Measurements from ENCODE around the gene LPCAT2. TPM values are rescaled to one million over a fixed set of nuclear protein-coding genes. Genes with fewer than 3 reads are reported as not detected.

Gene LPCAT2
- total RNA-seq, 2 experiments from 2014 or later, result not detected

DNA sequence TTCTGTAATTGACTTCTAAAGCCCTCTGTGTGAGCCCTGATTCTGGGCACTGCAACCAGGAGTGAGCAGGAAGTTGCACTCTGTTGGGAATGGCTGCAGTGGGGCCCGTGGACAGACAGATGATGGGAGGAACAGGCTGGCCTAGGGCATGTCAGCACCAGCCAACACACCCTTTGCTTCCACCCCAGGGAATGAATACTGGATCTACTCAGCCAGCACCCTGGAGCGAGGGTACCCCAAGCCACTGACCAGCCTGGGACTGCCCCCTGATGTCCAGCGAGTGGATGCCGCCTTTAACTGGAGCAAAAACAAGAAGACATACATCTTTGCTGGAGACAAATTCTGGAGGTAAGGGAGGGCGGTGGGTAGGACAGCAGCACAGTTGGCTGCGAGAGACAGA, 10.8 kb upstream of the LPCAT2 start:
- no peaks in the 10 kb centered on the region for H3K4me1 ChIP-seq (ENCODE audit: insufficient read depth, low read length, poor library complexity, severe bottlenecking)
- CTCF ChIA-PET (ENCODE audit: unreplicated experiment), result no interaction called here
- POLR2A ChIA-PET, result no interaction called here
- H3K27ac ChIP-seq (ENCODE audit: low read depth, low read length, poor library complexity, severe bottlenecking), result no peak overlapping the region
- no peaks in the 10 kb centered on the region for H3K79me2 ChIP-seq (ENCODE audit: insufficient read depth, low read depth, low read length)
- H3K36me3 ChIP-seq (ENCODE audit: insufficient read depth, low read length), result no peaks in the 10 kb centered on the region
- intact Hi-C loops (cut with micrococcal nuclease; ENCODE audit: unreplicated experiment), result no loop called here
- TF ChIP-seq EZH2phosphoT487 (IDR thresholded peaks at IDR 0.05; ENCODE audit: borderline replicate concordance, low read depth, low read length), result no peak
- TF ChIP-seq, protein P1, sequence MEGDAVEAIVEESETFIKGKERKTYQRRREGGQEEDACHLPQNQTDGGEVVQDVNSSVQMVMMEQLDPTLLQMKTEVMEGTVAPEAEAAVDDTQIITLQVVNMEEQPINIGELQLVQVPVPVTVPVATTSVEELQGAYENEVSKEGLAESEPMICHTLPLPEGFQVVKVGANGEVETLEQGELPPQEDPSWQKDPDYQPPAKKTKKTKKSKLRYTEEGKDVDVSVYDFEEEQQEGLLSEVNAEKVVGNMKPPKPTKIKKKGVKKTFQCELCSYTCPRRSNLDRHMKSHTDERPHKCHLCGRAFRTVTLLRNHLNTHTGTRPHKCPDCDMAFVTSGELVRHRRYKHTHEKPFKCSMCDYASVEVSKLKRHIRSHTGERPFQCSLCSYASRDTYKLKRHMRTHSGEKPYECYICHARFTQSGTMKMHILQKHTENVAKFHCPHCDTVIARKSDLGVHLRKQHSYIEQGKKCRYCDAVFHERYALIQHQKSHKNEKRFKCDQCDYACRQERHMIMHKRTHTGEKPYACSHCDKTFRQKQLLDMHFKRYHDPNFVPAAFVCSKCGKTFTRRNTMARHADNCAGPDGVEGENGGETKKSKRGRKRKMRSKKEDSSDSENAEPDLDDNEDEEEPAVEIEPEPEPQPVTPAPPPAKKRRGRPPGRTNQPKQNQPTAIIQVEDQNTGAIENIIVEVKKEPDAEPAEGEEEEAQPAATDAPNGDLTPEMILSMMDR (conservative IDR thresholded peaks at IDR 0.05; ENCODE audit: low read length), result no peak
- no peaks in the 10 kb centered on the region for H3K9me2 ChIP-seq (ENCODE audit: insufficient read depth, low read length)
- H3K4me2 ChIP-seq (ENCODE audit: low read length), result no peak overlapping the region
- H2AFZ ChIP-seq (ENCODE audit: low read length), result no peak overlapping the region
- BruUV-seq (replicated peaks), result no TSS peak
- DNase-seq (ENCODE audit: low spot score), result no peak
- no peaks in the 10 kb centered on the region for H3K9me3 ChIP-seq (ENCODE audit: low read length)
- no peaks in the 10 kb centered on the region for H4K20me1 ChIP-seq (ENCODE audit: insufficient read depth, low read length)
- H3K4me3 ChIP-seq (ENCODE audit: low read depth, low read length, poor library complexity, severe bottlenecking), result no peak overlapping the region

DNA sequence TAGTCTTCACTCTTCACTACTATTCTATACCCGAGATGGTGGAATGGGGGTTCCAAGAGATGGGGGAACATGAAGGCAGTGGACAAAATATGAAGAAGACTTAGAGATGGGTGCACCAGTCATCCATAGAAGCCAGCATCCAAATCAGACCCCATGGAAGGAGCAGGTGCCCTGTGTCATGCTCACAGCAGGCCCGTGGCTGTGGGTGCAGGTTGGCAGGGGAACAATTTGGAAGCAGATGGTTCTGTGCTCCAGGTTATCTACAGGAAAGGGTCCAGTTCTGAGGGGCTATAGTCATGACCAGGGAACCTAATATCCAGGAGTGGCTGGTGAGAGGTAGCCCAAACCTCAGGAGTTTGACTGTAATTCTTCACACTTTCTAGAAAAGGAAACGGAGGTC, 9.6 kb upstream of the LPCAT2 start:
- no TSS peak for BruUV-seq (replicated peaks)
- CTCF ChIA-PET (ENCODE audit: unreplicated experiment), result no interaction called here
- intact Hi-C loops (cut with micrococcal nuclease; ENCODE audit: unreplicated experiment), result no loop called here
- H4K20me1 ChIP-seq (ENCODE audit: insufficient read depth, low read length), result no peaks in the 10 kb centered on the region
- H3K9me2 ChIP-seq (ENCODE audit: insufficient read depth, low read length), result no peaks in the 10 kb centered on the region
- POLR2A ChIA-PET, result no interaction called here
- H3K27ac ChIP-seq (ENCODE audit: low read depth, low read length, poor library complexity, severe bottlenecking), result no peak overlapping the region
- no peaks in the 10 kb centered on the region for H3K79me2 ChIP-seq (ENCODE audit: insufficient read depth, low read depth, low read length)
- H3K9me3 ChIP-seq (ENCODE audit: low read length), result no peaks in the 10 kb centered on the region
- H3K36me3 ChIP-seq (ENCODE audit: insufficient read depth, low read length), result no peaks in the 10 kb centered on the region
- TF ChIP-seq, protein P1 (conservative IDR thresholded peaks at IDR 0.05; ENCODE audit: low read length), result no peak
- no peak for TF ChIP-seq EZH2phosphoT487 (IDR thresholded peaks at IDR 0.05; ENCODE audit: borderline replicate concordance, low read depth, low read length)
- H3K4me1 ChIP-seq (ENCODE audit: insufficient read depth, low read length, poor library complexity, severe bottlenecking), result no peaks in the 10 kb centered on the region
- H2AFZ ChIP-seq (ENCODE audit: low read length), result no peak overlapping the region
- no peak for DNase-seq (ENCODE audit: low spot score)
- no peak overlapping the region for H3K4me3 ChIP-seq (ENCODE audit: low read depth, low read length, poor library complexity, severe bottlenecking)
- no peak overlapping the region for H3K4me2 ChIP-seq (ENCODE audit: low read length)

DNA sequence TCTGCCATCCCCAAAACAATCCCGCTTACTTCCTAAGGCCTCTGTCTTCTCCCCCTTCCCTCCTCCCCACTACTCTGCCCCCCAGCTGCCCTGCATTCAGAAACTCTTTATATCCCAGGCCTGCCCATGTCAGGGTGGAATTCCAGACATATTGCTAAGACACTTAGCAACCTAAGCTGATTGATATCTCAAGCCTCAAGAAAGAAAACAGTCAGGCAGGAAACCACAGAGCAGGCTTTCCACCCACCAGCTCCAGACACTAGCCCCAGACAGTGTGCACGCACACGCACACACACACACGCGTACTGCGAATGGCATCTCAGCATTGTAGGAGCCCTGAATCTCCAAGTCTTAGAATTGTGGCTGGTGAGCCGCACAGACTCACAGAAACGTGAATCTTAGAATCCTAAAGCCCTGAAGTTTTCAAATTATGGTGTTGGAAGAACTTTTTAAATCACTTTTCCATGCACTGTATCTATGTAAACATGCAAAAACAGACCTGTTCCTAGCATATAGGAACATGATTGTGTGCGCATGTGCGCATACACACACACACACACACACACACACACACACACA, 8.8 kb upstream of the LPCAT2 start:
- Histone ChIP-seq H3K9me2 (ENCODE audit: insufficient read depth, low read length) (no peaks in the 10 kb centered on the region), H3K9me3 (ENCODE audit: low read length) (no peaks in the 10 kb centered on the region), H3K36me3 (ENCODE audit: insufficient read depth, low read length) (no peaks in the 10 kb centered on the region), H3K4me1 (ENCODE audit: insufficient read depth, low read length, poor library complexity, severe bottlenecking) (no peaks in the 10 kb centered on the region), H3K4me2 (ENCODE audit: low read length) (no peak overlapping the region), H2AFZ (ENCODE audit: low read length) (no peak overlapping the region), H3K4me3 (ENCODE audit: low read depth, low read length, poor library complexity, severe bottlenecking) (no peak overlapping the region), H3K27ac (ENCODE audit: low read depth, low read length, poor library complexity, severe bottlenecking) (no peak overlapping the region), H4K20me1 (ENCODE audit: insufficient read depth, low read length) (no peaks in the 10 kb centered on the region), H3K79me2 (ENCODE audit: insufficient read depth, low read depth, low read length) (no peaks in the 10 kb centered on the region)
- no TSS peak for BruUV-seq (replicated peaks)
- TF ChIP-seq EZH2phosphoT487 (IDR thresholded peaks at IDR 0.05; ENCODE audit: borderline replicate concordance, low read depth, low read length), result no peak
- TF ChIP-seq, protein P1 (conservative IDR thresholded peaks at IDR 0.05; ENCODE audit: low read length), result no peak
- intact Hi-C loops (cut with micrococcal nuclease; ENCODE audit: unreplicated experiment), result no loop called here
- POLR2A ChIA-PET, result no interaction called here
- CTCF ChIA-PET (ENCODE audit: unreplicated experiment), result no interaction called here
- DNase-seq (ENCODE audit: low spot score), result no peak

All from OCI-LY7 (cell line).